ENCODE results near the gene MORC2. TPM values are rescaled to one million over a fixed set of nuclear protein-coding genes. Genes with fewer than 3 reads are reported as not detected.

MORC2 gene
- total and polyA plus RNA-seq, 2 donors (not counting 1 experiment from before 2014, with no cell fraction given): 10.1 to 23.1 TPM

- no peaks in the 10 kb centered on the region for H4K20me1 ChIP-seq (ENCODE audit: control insufficient read depth, extremely low read depth, insufficient read depth, low read length)
- no peaks in the 10 kb centered on the region for H3K79me2 ChIP-seq (ENCODE audit: control insufficient read depth, insufficient read depth, low read length)
- no peak for TF ChIP-seq CTCF (conservative IDR thresholded peaks at IDR 0.05 in 1 of 2, IDR thresholded peaks at IDR 0.05 in 1 of 2; ENCODE audit: low read depth in 1 of 2, low read length in 2 of 2)
- no peak for TF ChIP-seq EZH2 (IDR thresholded peaks at IDR 0.05; ENCODE audit: low read length, missing control alignments)
- no peak overlapping the region for H2AFZ ChIP-seq (ENCODE audit: low read length)
- no peaks in the 10 kb centered on the region for H3K36me3 ChIP-seq (ENCODE audit: control insufficient read depth, insufficient read depth, low read length)
- H3K4me2 ChIP-seq (ENCODE audit: extremely low read depth, insufficient read depth, low read length): no peak overlapping the region
- no peak overlapping the region for H3K4me3 ChIP-seq (replicated peaks in 1 of 4; ENCODE audit: control extremely low read depth in 1 of 4, insufficient read depth in 1 of 4, low read depth in 3 of 4, low read length in 4 of 4)
- DNase-seq (ENCODE audit: low read depth in 2 of 2): no peak
- no peak overlapping the region for H3K9ac ChIP-seq (ENCODE audit: insufficient read depth, low read length)
- H3K4me1 ChIP-seq (ENCODE audit: control insufficient read depth, extremely low read depth, insufficient read depth, low read length): no peaks in the 10 kb centered on the region
- no peaks in the 10 kb centered on the region for H3K9me3 ChIP-seq (ENCODE audit: control insufficient read depth, insufficient read depth, low read depth, low read length)
- H3K27ac ChIP-seq (ENCODE audit: insufficient read depth, low read length): no peak overlapping the region
- no peaks in the 10 kb centered on the region for H3K27me3 ChIP-seq (ENCODE audit: control insufficient read depth, insufficient read depth, low read length)
Observed at GRCh38 chr22:30893434-30894370, 74.9 kb downstream of the MORC2 start.

- H3K4me2 ChIP-seq (ENCODE audit: extremely low read depth, insufficient read depth, low read length): no peak overlapping the region
- no peak overlapping the region for H2AFZ ChIP-seq (ENCODE audit: low read length)
- no peaks in the 10 kb centered on the region for H3K4me1 ChIP-seq (ENCODE audit: control insufficient read depth, extremely low read depth, insufficient read depth, low read length)
- H3K4me3 ChIP-seq (replicated peaks in 1 of 4; ENCODE audit: control extremely low read depth in 1 of 4, insufficient read depth in 1 of 4, low read depth in 3 of 4, low read length in 4 of 4): no peak overlapping the region
- H4K20me1 ChIP-seq (ENCODE audit: control insufficient read depth, extremely low read depth, insufficient read depth, low read length): no peaks in the 10 kb centered on the region
- no peak overlapping the region for H3K27ac ChIP-seq (ENCODE audit: insufficient read depth, low read length)
- no peaks in the 10 kb centered on the region for H3K36me3 ChIP-seq (ENCODE audit: control insufficient read depth, insufficient read depth, low read length)
- H3K9ac ChIP-seq (ENCODE audit: insufficient read depth, low read length): no peak overlapping the region
- no peaks in the 10 kb centered on the region for H3K27me3 ChIP-seq (ENCODE audit: control insufficient read depth, insufficient read depth, low read length)
- TF ChIP-seq CTCF (conservative IDR thresholded peaks at IDR 0.05 in 1 of 2, IDR thresholded peaks at IDR 0.05 in 1 of 2; ENCODE audit: low read depth in 1 of 2, low read length in 2 of 2): no peak
- no peak for TF ChIP-seq EZH2 (IDR thresholded peaks at IDR 0.05; ENCODE audit: low read length, missing control alignments)
- H3K79me2 ChIP-seq (ENCODE audit: control insufficient read depth, insufficient read depth, low read length): no peaks in the 10 kb centered on the region
- no peaks in the 10 kb centered on the region for H3K9me3 ChIP-seq (ENCODE audit: control insufficient read depth, insufficient read depth, low read depth, low read length)
- DNase-seq (ENCODE audit: low read depth in 2 of 2): no peak
Observed at GRCh38 chr22:30892731-30893221, 75.8 kb downstream of the MORC2 start.

- TF ChIP-seq EZH2 (IDR thresholded peaks at IDR 0.05; ENCODE audit: low read length, missing control alignments) (no peak), CTCF (conservative IDR thresholded peaks at IDR 0.05 in 1 of 2, IDR thresholded peaks at IDR 0.05 in 1 of 2; ENCODE audit: low read depth in 1 of 2, low read length in 2 of 2) (no peak)
- no peak overlapping the region for H3K4me2 ChIP-seq (ENCODE audit: extremely low read depth, insufficient read depth, low read length)
Observed at GRCh38 chr22:30892286-30892685, 76.3 kb downstream of the MORC2 start.

More at GRCh38 chr22:30892286-30892685, 76.3 kb downstream of the MORC2 start:
- Histone ChIP-seq H3K27ac (ENCODE audit: insufficient read depth, low read length) (no peak overlapping the region), H2AFZ (ENCODE audit: low read length) (no peak overlapping the region), H3K79me2 (ENCODE audit: control insufficient read depth, insufficient read depth, low read length) (no peaks in the 10 kb centered on the region), H4K20me1 (ENCODE audit: control insufficient read depth, extremely low read depth, insufficient read depth, low read length) (no peaks in the 10 kb centered on the region), H3K27me3 (ENCODE audit: control insufficient read depth, insufficient read depth, low read length) (no peaks in the 10 kb centered on the region), H3K9ac (ENCODE audit: insufficient read depth, low read length) (no peak overlapping the region), H3K36me3 (ENCODE audit: control insufficient read depth, insufficient read depth, low read length) (no peaks in the 10 kb centered on the region), H3K9me3 (ENCODE audit: control insufficient read depth, insufficient read depth, low read depth, low read length) (no peaks in the 10 kb centered on the region), H3K4me1 (ENCODE audit: control insufficient read depth, extremely low read depth, insufficient read depth, low read length) (no peaks in the 10 kb centered on the region), H3K4me3 (replicated peaks in 1 of 4; ENCODE audit: control extremely low read depth in 1 of 4, insufficient read depth in 1 of 4, low read depth in 3 of 4, low read length in 4 of 4) (no peak overlapping the region)
- no peak for DNase-seq (ENCODE audit: low read depth in 2 of 2)
